OCI-LY1 (cell line): ENCODE data around the gene ZNF664.

Experiments used
- EZH2 ChIP-seq: fragments of 200-600 bp; sonication (generic), shearing (Covaris generic); IDR thresholded peaks from 2 replicates; pipeline ENCODE4 v1.8.0; 2017; ENCODE audit warnings: borderline replicate concordance, mixed run types, mild to moderate bottlenecking, antibody characterized with exemption, low read length, moderate library complexity, mixed read lengths
- TF ChIP-seq, protein P1 (sequence below): fragments of 200-600 bp; sonication (generic), shearing (Covaris generic); IDR thresholded peaks from 2 replicates; pipeline ENCODE4 v1.5.1; 2017; ENCODE audit warnings: mild to moderate bottlenecking, antibody characterized with exemption, low read length, moderate library complexity, mixed read lengths

DNA sequence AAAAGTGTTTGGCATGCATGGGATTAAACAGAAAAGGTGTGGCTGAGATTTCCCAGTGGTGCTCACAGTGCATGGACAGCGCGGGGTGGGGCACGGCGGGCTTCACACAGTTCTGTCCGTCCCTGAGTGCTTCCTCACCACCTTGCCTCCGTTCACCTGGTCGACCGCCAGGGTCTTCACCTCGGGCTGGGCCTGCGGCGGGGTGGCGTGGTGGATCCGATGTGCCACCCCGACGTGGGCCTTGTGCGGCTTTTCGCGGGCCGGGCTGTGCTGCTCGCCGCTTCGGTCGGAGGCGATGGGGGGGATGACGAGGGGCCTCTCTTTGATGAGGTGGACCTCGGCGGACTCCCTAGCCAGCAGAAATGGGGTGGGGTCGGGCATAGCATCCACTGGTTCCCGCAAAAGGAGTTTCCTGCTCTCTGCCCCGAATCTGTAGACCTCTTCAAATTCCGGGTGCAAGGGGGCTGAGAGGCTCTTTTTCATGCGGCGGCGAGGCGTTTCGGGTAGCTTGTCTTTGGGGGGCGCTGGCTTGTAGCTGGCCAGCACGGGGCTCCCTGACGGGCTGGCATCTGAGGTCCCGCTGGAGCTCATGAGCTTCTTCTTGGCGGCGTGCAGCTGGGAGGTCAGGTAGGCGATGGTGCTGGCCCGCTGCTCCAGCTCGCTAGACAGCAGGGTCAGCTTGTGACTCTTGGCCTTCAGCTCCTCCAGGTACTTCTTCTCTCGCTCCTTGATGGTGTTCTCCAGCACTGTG is 35.9 kb upstream of the ZNF664 start:
- TF ChIP-seq, protein P1, sequence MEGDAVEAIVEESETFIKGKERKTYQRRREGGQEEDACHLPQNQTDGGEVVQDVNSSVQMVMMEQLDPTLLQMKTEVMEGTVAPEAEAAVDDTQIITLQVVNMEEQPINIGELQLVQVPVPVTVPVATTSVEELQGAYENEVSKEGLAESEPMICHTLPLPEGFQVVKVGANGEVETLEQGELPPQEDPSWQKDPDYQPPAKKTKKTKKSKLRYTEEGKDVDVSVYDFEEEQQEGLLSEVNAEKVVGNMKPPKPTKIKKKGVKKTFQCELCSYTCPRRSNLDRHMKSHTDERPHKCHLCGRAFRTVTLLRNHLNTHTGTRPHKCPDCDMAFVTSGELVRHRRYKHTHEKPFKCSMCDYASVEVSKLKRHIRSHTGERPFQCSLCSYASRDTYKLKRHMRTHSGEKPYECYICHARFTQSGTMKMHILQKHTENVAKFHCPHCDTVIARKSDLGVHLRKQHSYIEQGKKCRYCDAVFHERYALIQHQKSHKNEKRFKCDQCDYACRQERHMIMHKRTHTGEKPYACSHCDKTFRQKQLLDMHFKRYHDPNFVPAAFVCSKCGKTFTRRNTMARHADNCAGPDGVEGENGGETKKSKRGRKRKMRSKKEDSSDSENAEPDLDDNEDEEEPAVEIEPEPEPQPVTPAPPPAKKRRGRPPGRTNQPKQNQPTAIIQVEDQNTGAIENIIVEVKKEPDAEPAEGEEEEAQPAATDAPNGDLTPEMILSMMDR, result no peak
- no peak for TF ChIP-seq EZH2
